Coronary artery (tissue), 2 donors: ENCODE data around the gene IRX4.

ENCODE experiments used
- DNase-seq: peaks from one replicate; pipeline ENCODE4 v3.0.0-alpha.2; 2017; ENCODE audit warnings: low spot score
- H3K27ac ChIP-seq, 2 donors: fragments of 200-600 bp; sonication (generic); one replicate each; pipeline ENCODE4 v1.5.1; 2016 to 2019
- H3K4me3 ChIP-seq: fragments of 200-600 bp; sonication (generic); 2 replicates; pipeline ENCODE4 v1.5.1; 2016; ENCODE audit warnings: mild to moderate bottlenecking, moderate library complexity
- CTCF ChIP-seq: fragments of 200-600 bp; sonication (generic); IDR thresholded peaks from one replicate; pipeline ENCODE4 v1.5.1; 2019; ENCODE audit warnings: antibody characterized with exemption

The IRX4 gene

GRCh38 chr5:1896602-1897376 is 14.1 kb upstream of the IRX4 start:
- no peak for DNase-seq
- Histone ChIP-seq H3K4me3 (no peak overlapping the region), H3K27ac (no peak overlapping the region)
- no peak for TF ChIP-seq CTCF

GRCh38 chr5:1895739-1896420 is 13.2 kb upstream of the IRX4 start:
- Histone ChIP-seq H3K27ac (no peak overlapping the region), H3K4me3 (no peak overlapping the region)
- DNase-seq, result no peak
- TF ChIP-seq CTCF, result no peak

GRCh38 chr5:1894243-1894642 is 11.5 kb upstream of the IRX4 start:
- no peak for TF ChIP-seq CTCF
- Histone ChIP-seq H3K27ac (no peak overlapping the region), H3K4me3 (no peak overlapping the region)
- no peak for DNase-seq

GRCh38 chr5:1893754-1894153 is 11.0 kb upstream of the IRX4 start:
- DNase-seq, result no peak
- Histone ChIP-seq H3K4me3 (no peak overlapping the region), H3K27ac (no peak overlapping the region)
- no peak for TF ChIP-seq CTCF

- no peak for TF ChIP-seq CTCF
- no peak for DNase-seq
- Histone ChIP-seq H3K4me3 (no peak overlapping the region), H3K27ac (no peak overlapping the region)
Observed at GRCh38 chr5:1892685-1893445, 10.1 kb upstream of the IRX4 start.

GRCh38 chr5:1892211-1892610 is 9.5 kb upstream of the IRX4 start:
- Histone ChIP-seq H3K4me3 (no peak overlapping the region), H3K27ac (no peak overlapping the region)
- DNase-seq, result no peak
- TF ChIP-seq CTCF, result no peak
